Motor neuron (in vitro differentiated cells): ENCODE data around the gene CAPNS1. TPM values are rescaled to one million over a fixed set of nuclear protein-coding genes. Genes with fewer than 3 reads are reported as not detected.
"Not testable (repeated sequence)": the region's sequence is repeated elsewhere in the genome, so short reads cannot be mapped to it uniquely, and the experiment has no call there.

ENCODE experiments used
- ATAC-seq, 8 experiments: fragments of 200-7000 bp; cut with Tn5 transposase; replicated peaks in 6 of 8; 2 replicates each; pipeline ENCODE4 v1.8.0; 2021; ENCODE audit warnings: mild to moderate bottlenecking in 8 of 8, moderate library complexity in 8 of 8
- H3K27ac ChIP-seq, 2 donors: fragments of 250-450 bp; sonication (Bioruptor Pico); 2 replicates each; pipeline ENCODE4 v1.9.0; 2021; ENCODE audit warnings: antibody characterized with exemption in 2 of 2, mild to moderate bottlenecking in 2 of 2, moderate library complexity in 1 of 2
- H3K4me1 ChIP-seq, 2 donors: fragments of 250-450 bp; sonication (Bioruptor Pico); replicated peaks in 1 of 2; 2 replicates each; pipeline ENCODE4 v1.6.1; 2021; ENCODE audit warnings: antibody characterized with exemption in 2 of 2, mild to moderate bottlenecking in 2 of 2, moderate library complexity in 1 of 2
- H3K4me3 ChIP-seq, 5 donors: fragments of 250-450 bp; sonication (Bioruptor Pico); 2 replicates each; pipeline ENCODE4 v1.9.0; 2021; ENCODE audit warnings: antibody characterized with exemption in 5 of 5, mild to moderate bottlenecking in 5 of 5, moderate library complexity in 4 of 5
- WGBS, 10 experiments: fragments of 450-650 bp; shearing (Covaris generic); methylation state at CpG; one replicate each; pipeline ENCODE4 v1.0.0; 2022; 5-methylcytosine and 5-hydroxymethylcytosine counted together
- in situ Hi-C, 9 experiments: fragments of 400-800 bp; cut with MboI; loops; one replicate each; pipeline ENCODE4 v1.15.0; 2021; ENCODE audit warnings: low sequenced_read_pairs in 9 of 9, low pct_unique_long_range_greater_than_20kb in 2 of 9; ENCODE audit not compliant: unreplicated experiment in 9 of 9
- total RNA-seq, 8 experiments: library from RNA; unstranded; fragments of 300-600 nt; gene quantifications; 2 replicates each; pipeline versions ENCODE4 v1.2.3 to v1.2.4, GENCODE V29; 2022

CAPNS1 gene
- total RNA-seq, 8 experiments from 2014 or later: 146 to 839 (median 321) TPM

GRCh38 chr19:36172852-36173251, 33.0 kb downstream of the CAPNS1 start:
- in situ Hi-C loops: loop anchor here in 1 of 9 experiments (10.0 kb wide), 1 partner anchor 48 kb away; no protein-coding TSS in a partner anchor
- H3K4me3 ChIP-seq: no peak overlapping the region
- H3K4me1 ChIP-seq: no peaks in the 10 kb centered on the region
- no peak for ATAC-seq
- WGBS, 10 experiments: 73 to 100% (median 92%) methylated on average over 1 to 5 of the region's 5 CpGs; no CpG with 5 or more reads in 4 of the 10 experiments
- H3K27ac ChIP-seq: no peak overlapping the region

- not testable (repeated sequence) for ATAC-seq, H3K4me3 ChIP-seq, H3K27ac ChIP-seq, H3K4me1 ChIP-seq
- whole genome bisulfite sequencing, 10 experiments: 0 to 100% (median 84%) methylated on average over 1 to 7 of the region's 8 CpGs; no CpG with 5 or more reads in 3 of the 10 experiments
- in situ Hi-C loops: loop anchor here in 1 of 9 experiments (10.0 kb wide), 1 partner anchor 49 kb away; no protein-coding TSS in a partner anchor
These were observed 34.0 kb downstream of the CAPNS1 start for GRCh38 chr19:36173846-36174245.

- ATAC-seq: peak in 3 of 8 experiments; percentile 80 to 93 (median 82)
- WGBS, 10 experiments: 17 to 100% (median 82%) methylated on average over 1 to 2 of the region's 2 CpGs; no CpG with 5 or more reads in 2 of the 10 experiments
- H3K27ac ChIP-seq, H3K4me3 ChIP-seq, H3K4me1 ChIP-seq: not testable (repeated sequence)
- in situ Hi-C loops: loop anchor here in 2 of 9 experiments (10.0 to 25.0 kb wide), 2 partner anchors 54 to 333 kb away; no protein-coding TSS in a partner anchor
These were observed 39.2 kb downstream of the CAPNS1 start for GRCh38 chr19:36179077-36179476.

- in situ Hi-C loops: loop anchor here in 1 of 9 experiments (25.0 kb wide), 1 partner anchor 330 kb away; no protein-coding TSS in a partner anchor
- H3K4me3 ChIP-seq: no peak overlapping the region
- 70 to 90% (median 80%) methylated on average over 1 to 16 of the region's 17 CpGs for WGBS, 10 experiments
- no peaks in the 10 kb centered on the region for H3K4me1 ChIP-seq
- peak in 1 of 8 experiments; percentile 23 for ATAC-seq
- no peak overlapping the region for H3K27ac ChIP-seq
These were observed 42.9 kb downstream of the CAPNS1 start for GRCh38 chr19:36182612-36183244.

GRCh38 chr19:36183245-36183628, 43.4 kb downstream of the CAPNS1 start:
- Histone ChIP-seq H3K4me3 (no peak overlapping the region), H3K4me1 (no peaks in the 10 kb centered on the region), H3K27ac (no peak overlapping the region)
- no peak for ATAC-seq
- in situ Hi-C loops: loop anchor here in 1 of 9 experiments (25.0 kb wide), 1 partner anchor 329 kb away; no protein-coding TSS in a partner anchor
- WGBS, 10 experiments: 0 to 100% (median 94%) methylated on average over 1 to 6 of the region's 10 CpGs; no CpG with 5 or more reads in 2 of the 10 experiments

- whole genome bisulfite sequencing, 10 experiments: 80 to 100% (median 100%) methylated on average over 1 to 4 of the region's 5 CpGs; no CpG with 5 or more reads in 2 of the 10 experiments
- H3K4me3 ChIP-seq, ATAC-seq, H3K27ac ChIP-seq, H3K4me1 ChIP-seq: not testable (repeated sequence)
- in situ Hi-C loops: loop anchor here in 1 of 9 experiments (25.0 kb wide), 1 partner anchor 326 kb away; no protein-coding TSS in a partner anchor
These were observed 46.9 kb downstream of the CAPNS1 start for GRCh38 chr19:36186722-36187121.

GRCh38 chr19:36196249-36196648, 56.4 kb downstream of the CAPNS1 start:
- ATAC-seq: no peak
- in situ Hi-C loops: loop anchor here in 1 of 9 experiments (25.0 kb wide), 1 partner anchor 316 kb away; no protein-coding TSS in a partner anchor
- Histone ChIP-seq H3K4me3 (no peak overlapping the region), H3K4me1 (no peaks in the 10 kb centered on the region), H3K27ac (no peak overlapping the region)
- WGBS, 10 experiments: 50 to 100% (median 89%) methylated on average over 1 to 2 of the region's 2 CpGs; no CpG with 5 or more reads in 4 of the 10 experiments

- Histone ChIP-seq H3K4me1 (no peaks in the 10 kb centered on the region), H3K27ac (no peak overlapping the region), H3K4me3 (no peak overlapping the region)
- in situ Hi-C loops: loop anchor here in 1 of 9 experiments (25.0 kb wide), 1 partner anchor 314 kb away; no protein-coding TSS in a partner anchor
- 86 to 100% (median 100%) methylated on average over 1 to 2 of the region's 2 CpGs for WGBS, 10 experiments
- ATAC-seq: peak in 3 of 8 experiments; percentile 73 to 83 (median 73)
These were observed 58.3 kb downstream of the CAPNS1 start for GRCh38 chr19:36198119-36198518.

Other genes starting within 250 kb of the CAPNS1 start
- gene NFKBID, start 239.5 kb upstream of the CAPNS1 start, total RNA-seq: 10 to 100 TPM in 1 of 8 experiments, 1 to 10 TPM in 7; 1.6 to 10.1 (median 3.7) TPM
- gene HCST, start 237.5 kb upstream of the CAPNS1 start, total RNA-seq: 1 to 10 TPM in 2 of 8 experiments, under 1 TPM in 3, not detected in 3; 0.33 to 3.8 (median 0.62) TPM
- under 1 TPM in 1 of 8 experiments, not detected in 7; 0.76 TPM for gene TYROBP, start 231.8 kb upstream of the CAPNS1 start, total RNA-seq
- 10 to 100 TPM in 1 of 8 experiments, 1 to 10 TPM in 6, under 1 TPM in 1; 0.56 to 11.7 (median 6.5) TPM for gene LRFN3, start 203.7 kb upstream of the CAPNS1 start, total RNA-seq
- gene SDHAF1, start 144.9 kb upstream of the CAPNS1 start, total RNA-seq: 10 to 100 TPM; 10.6 to 23.5 (median 18.1) TPM
- 1 to 10 TPM in 2 of 8 experiments, under 1 TPM in 6; 0.33 to 2.2 (median 0.56) TPM for gene SYNE4, start 131.3 kb upstream of the CAPNS1 start, total RNA-seq
- gene ALKBH6, start 125.9 kb upstream of the CAPNS1 start, total RNA-seq: 10 to 100 TPM; 12.0 to 42.9 (median 19.7) TPM
- 10 to 100 TPM in 6 of 8 experiments, 1 to 10 TPM in 2; 2.7 to 33.8 (median 13.1) TPM for gene CLIP3, start 107.2 kb upstream of the CAPNS1 start, total RNA-seq
- gene THAP8, start 85.8 kb upstream of the CAPNS1 start, total RNA-seq: 10 to 100 TPM in 2 of 8 experiments, 1 to 10 TPM in 6; 3.7 to 13.0 (median 6.5) TPM
- 10 to 100 TPM in 1 of 8 experiments, 1 to 10 TPM in 4, under 1 TPM in 3; 0.49 to 12.6 (median 1.3) TPM for gene WDR62, start 85.2 kb upstream of the CAPNS1 start, total RNA-seq
- under 1 TPM in 1 of 8 experiments, not detected in 7; 0.54 TPM for gene OVOL3, start 28.9 kb upstream of the CAPNS1 start, total RNA-seq
- gene POLR2I, start 25.2 kb upstream of the CAPNS1 start, total RNA-seq: 100 to 1,000 TPM in 6 of 8 experiments, 10 to 100 TPM in 2; 87.3 to 171 (median 111) TPM
- gene TBCB, start 24.6 kb upstream of the CAPNS1 start, total RNA-seq: 100 to 1,000 TPM; 134 to 390 (median 281) TPM
- 10 to 100 TPM in 1 of 8 experiments, 1 to 10 TPM in 3, under 1 TPM in 3, not detected in 1; 0.54 to 66.9 (median 1.3) TPM for gene COX7A1, start 12.4 kb downstream of the CAPNS1 start, total RNA-seq
- 1 to 10 TPM; 2.9 to 5.7 (median 4.8) TPM for gene ZNF565, start 74.6 kb downstream of the CAPNS1 start, total RNA-seq
- gene ZNF146, start 75.0 kb downstream of the CAPNS1 start, total RNA-seq: 100 to 1,000 TPM in 5 of 8 experiments, 10 to 100 TPM in 3; 68.8 to 141 (median 114) TPM
- gene ZFP14, start 239.1 kb downstream of the CAPNS1 start, total RNA-seq: 10 to 100 TPM in 4 of 8 experiments, 1 to 10 TPM in 4; 2.1 to 13.8 (median 10.6) TPM